ENCODE data around the gene CPVL.

Gene CPVL

GRCh38 chr7:29044554-29044953 lies 101.8 kb downstream of the CPVL start:
- FAIRE-seq, result no peak
- TF ChIP-seq POLR2A (IDR thresholded peaks at IDR 0.05; ENCODE audit: low read depth, low read length), result no peak
- no peak for DNase-seq (ENCODE audit: insufficient read length, low spot score)

GRCh38 chr7:29043576-29043975 lies 102.8 kb downstream of the CPVL start:
- no peak for FAIRE-seq

GRCh38 chr7:29042824-29043231 lies 103.5 kb downstream of the CPVL start:
- FAIRE-seq (no peak), DNase-seq (ENCODE audit: insufficient read length, low spot score) (no peak)
- no peak for TF ChIP-seq POLR2A (IDR thresholded peaks at IDR 0.05; ENCODE audit: low read depth, low read length)

More at GRCh38 chr7:29043576-29043975, 102.8 kb downstream of the CPVL start:
- no peak for DNase-seq (ENCODE audit: insufficient read length, low spot score)
- no peak for TF ChIP-seq POLR2A (IDR thresholded peaks at IDR 0.05; ENCODE audit: low read depth, low read length)

- FAIRE-seq (no peak), DNase-seq (ENCODE audit: insufficient read length, low spot score) (no peak)
Observed at GRCh38 chr7:29041991-29042390, 104.3 kb downstream of the CPVL start.

GRCh38 chr7:29040579-29040925 lies 105.8 kb downstream of the CPVL start:
- DNase-seq (ENCODE audit: insufficient read length, low spot score) (no peak), FAIRE-seq (no peak)
- no peak for TF ChIP-seq POLR2A (IDR thresholded peaks at IDR 0.05; ENCODE audit: low read depth, low read length)

More at GRCh38 chr7:29041991-29042390, 104.3 kb downstream of the CPVL start:
- no peak for TF ChIP-seq POLR2A (IDR thresholded peaks at IDR 0.05; ENCODE audit: low read depth, low read length)

GRCh38 chr7:29039821-29040578 lies 106.3 kb downstream of the CPVL start:
- TF ChIP-seq POLR2A (IDR thresholded peaks at IDR 0.05; ENCODE audit: low read depth, low read length), result no peak
- FAIRE-seq (no peak), DNase-seq (ENCODE audit: insufficient read length, low spot score) (no peak)

DNA sequence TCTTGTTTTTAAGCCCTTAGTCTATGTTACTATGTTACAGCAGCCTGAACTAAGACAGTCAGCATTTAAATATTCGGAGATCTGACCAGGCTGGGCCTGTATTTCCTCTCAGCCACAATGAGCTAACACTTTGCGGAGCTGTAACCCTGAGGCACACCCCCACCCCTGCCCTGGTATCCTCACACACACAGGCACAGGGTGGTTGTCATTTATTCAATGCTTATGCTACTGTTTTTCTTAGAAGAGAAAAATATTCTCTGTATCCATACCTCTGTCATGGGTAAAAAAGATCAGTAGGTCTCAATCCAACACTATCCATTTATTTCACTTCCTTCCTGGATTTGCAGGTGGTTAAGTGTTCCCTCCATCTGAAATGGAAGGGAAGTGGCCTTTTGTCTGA lies 107.9 kb downstream of the CPVL start:
- no peak for TF ChIP-seq POLR2A (IDR thresholded peaks at IDR 0.05; ENCODE audit: low read depth, low read length)
- no peak for DNase-seq (ENCODE audit: insufficient read length, low spot score)
- FAIRE-seq, result no peak

- peak; percentile 82 for DNase-seq (ENCODE audit: insufficient read length, low spot score)
- FAIRE-seq, result peak; percentile 93
- TF ChIP-seq POLR2A (IDR thresholded peaks at IDR 0.05; ENCODE audit: low read depth, low read length), result no peak
Observed at GRCh38 chr7:29035044-29035740, 111.1 kb downstream of the CPVL start.

GRCh38 chr7:29033584-29033983 lies 112.8 kb downstream of the CPVL start:
- no peak for FAIRE-seq
- no peak for DNase-seq (ENCODE audit: insufficient read length, low spot score)
- TF ChIP-seq POLR2A (IDR thresholded peaks at IDR 0.05; ENCODE audit: low read depth, low read length), result no peak

DNA sequence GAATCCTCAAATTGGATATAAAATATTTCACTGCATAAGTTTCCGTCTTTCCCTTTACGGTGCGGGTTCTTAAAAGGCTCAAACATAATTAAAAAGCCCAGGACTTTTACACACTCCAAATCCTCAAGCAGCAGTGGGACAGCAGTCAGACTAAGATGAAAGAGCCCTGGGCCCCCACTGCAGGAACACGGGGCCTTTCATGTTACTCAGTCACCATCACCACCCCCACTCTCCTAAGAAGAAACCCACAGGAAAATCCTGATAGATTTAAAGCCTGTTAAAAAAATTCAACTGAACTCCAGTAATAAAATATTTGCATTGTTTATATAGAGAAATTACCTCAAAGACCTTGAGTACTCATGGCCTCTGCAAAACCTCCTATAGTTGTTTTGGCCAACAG lies 114.2 kb downstream of the CPVL start:
- TF ChIP-seq POLR2A (IDR thresholded peaks at IDR 0.05; ENCODE audit: low read depth, low read length), result no peak
- DNase-seq (ENCODE audit: insufficient read length, low spot score) (no peak), FAIRE-seq (no peak)

DNA sequence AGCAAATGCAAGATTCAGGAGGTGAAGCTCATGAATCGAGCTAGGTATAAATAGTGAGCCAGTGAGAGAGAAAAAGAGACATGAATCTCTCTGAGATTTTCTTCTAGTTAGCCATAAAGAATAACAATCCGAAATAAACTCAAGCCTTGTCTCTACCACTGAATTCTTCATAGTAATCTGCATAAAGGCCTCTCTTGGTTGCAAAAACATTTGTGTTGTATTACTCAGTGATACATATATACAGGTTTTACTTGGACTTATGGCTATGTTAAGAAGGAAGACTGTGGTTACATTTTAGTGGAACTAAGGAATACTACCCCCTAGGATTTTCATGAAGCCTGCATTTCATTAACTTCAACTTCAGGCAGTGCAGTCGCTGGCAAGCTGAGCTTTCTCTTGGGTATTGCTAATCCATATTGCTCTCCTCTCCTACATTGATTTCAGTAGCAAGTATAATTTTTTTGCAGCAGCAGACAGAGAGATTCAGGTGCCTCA lies 115.5 kb downstream of the CPVL start:
- TF ChIP-seq POLR2A (IDR thresholded peaks at IDR 0.05; ENCODE audit: low read depth, low read length), result no peak
- no peak for FAIRE-seq

GRCh38 chr7:29022291-29022988 lies 123.9 kb downstream of the CPVL start:
- DNase-seq (ENCODE audit: insufficient read length, low spot score), result no peak
- TF ChIP-seq POLR2A (IDR thresholded peaks at IDR 0.05; ENCODE audit: low read depth, low read length), result no peak
- FAIRE-seq, result no peak

More for the DNA sequence above, 115.5 kb downstream of the CPVL start:
- DNase-seq (ENCODE audit: insufficient read length, low spot score), result no peak

GRCh38 chr7:29019896-29020295 lies 126.4 kb downstream of the CPVL start:
- DNase-seq (ENCODE audit: insufficient read length, low spot score) (no peak), FAIRE-seq (no peak)
- no peak for TF ChIP-seq POLR2A (IDR thresholded peaks at IDR 0.05; ENCODE audit: low read depth, low read length)

GRCh38 chr7:29019387-29019786 lies 127.0 kb downstream of the CPVL start:
- TF ChIP-seq POLR2A (IDR thresholded peaks at IDR 0.05; ENCODE audit: low read depth, low read length), result no peak
- FAIRE-seq, result no peak
- no peak for DNase-seq (ENCODE audit: insufficient read length, low spot score)

All from H54 (cell line).